GM06990 (cell line): Measurements from ENCODE around the gene CCNJL.

Experiments used
- DNase-seq: peaks from one replicate; pipeline ENCODE4 v3.0.0-alpha.2; 2011; ENCODE audit not compliant: insufficient read length; ENCODE audit errors: extremely low read depth
- H3K27me3 ChIP-seq: replicated peaks from 2 replicates; pipeline ENCODE4 v1.6.0; 2011; ENCODE audit warnings: low read length; ENCODE audit not compliant: control insufficient read depth, insufficient read depth
- H3K36me3 ChIP-seq: 2 replicates; pipeline ENCODE4 v1.5.1; 2011; ENCODE audit warnings: low read length; ENCODE audit not compliant: control insufficient read depth, insufficient read depth
- H3K4me3 ChIP-seq: replicated peaks from 2 replicates; pipeline ENCODE4 v1.5.1; 2011; ENCODE audit warnings: low read depth, mild to moderate bottlenecking, control low read depth, low read length
- TF ChIP-seq, protein P1 (sequence below): IDR thresholded peaks from 2 replicates; pipeline ENCODE4 v1.5.1; 2011; ENCODE audit warnings: low read length, control low read depth, mild to moderate bottlenecking, inconsistent platforms; ENCODE audit not compliant: insufficient read depth, poor library complexity, severe bottlenecking

CCNJL gene

GRCh38 chr5:160266752-160267345 lies 45.5 kb downstream of the CCNJL start:
- TF ChIP-seq, protein P1, sequence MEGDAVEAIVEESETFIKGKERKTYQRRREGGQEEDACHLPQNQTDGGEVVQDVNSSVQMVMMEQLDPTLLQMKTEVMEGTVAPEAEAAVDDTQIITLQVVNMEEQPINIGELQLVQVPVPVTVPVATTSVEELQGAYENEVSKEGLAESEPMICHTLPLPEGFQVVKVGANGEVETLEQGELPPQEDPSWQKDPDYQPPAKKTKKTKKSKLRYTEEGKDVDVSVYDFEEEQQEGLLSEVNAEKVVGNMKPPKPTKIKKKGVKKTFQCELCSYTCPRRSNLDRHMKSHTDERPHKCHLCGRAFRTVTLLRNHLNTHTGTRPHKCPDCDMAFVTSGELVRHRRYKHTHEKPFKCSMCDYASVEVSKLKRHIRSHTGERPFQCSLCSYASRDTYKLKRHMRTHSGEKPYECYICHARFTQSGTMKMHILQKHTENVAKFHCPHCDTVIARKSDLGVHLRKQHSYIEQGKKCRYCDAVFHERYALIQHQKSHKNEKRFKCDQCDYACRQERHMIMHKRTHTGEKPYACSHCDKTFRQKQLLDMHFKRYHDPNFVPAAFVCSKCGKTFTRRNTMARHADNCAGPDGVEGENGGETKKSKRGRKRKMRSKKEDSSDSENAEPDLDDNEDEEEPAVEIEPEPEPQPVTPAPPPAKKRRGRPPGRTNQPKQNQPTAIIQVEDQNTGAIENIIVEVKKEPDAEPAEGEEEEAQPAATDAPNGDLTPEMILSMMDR = no peak
- Histone ChIP-seq H3K36me3 (no peaks in the 10 kb centered on the region), H3K27me3 (no peaks in the 10 kb centered on the region), H3K4me3 (no peak overlapping the region)
- DNase-seq = no peak

DNA sequence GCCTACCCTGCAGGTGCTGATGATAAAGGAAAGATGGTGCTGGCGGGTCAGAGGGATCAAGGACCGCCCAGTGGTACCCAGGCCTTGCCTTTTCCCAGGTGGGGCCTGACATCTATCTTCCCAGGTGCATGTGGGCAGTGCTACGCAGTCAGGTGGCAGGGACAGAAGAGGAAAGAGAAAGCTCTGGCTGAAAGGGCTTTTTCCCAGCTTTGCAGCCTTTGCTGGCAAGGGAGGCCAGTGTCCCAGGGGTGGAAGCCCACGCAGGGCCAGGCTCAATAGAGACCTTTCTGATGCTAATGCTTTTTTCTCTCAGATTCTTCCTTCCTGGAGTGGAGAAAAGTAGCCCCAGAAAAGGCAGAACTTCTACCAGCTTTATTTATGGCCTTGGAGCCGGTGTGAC lies 46.3 kb downstream of the CCNJL start:
- DNase-seq = no peak
- Histone ChIP-seq H3K36me3 (no peaks in the 10 kb centered on the region), H3K4me3 (no peak overlapping the region), H3K27me3 (no peaks in the 10 kb centered on the region)
- TF ChIP-seq, protein P1 = no peak

DNA sequence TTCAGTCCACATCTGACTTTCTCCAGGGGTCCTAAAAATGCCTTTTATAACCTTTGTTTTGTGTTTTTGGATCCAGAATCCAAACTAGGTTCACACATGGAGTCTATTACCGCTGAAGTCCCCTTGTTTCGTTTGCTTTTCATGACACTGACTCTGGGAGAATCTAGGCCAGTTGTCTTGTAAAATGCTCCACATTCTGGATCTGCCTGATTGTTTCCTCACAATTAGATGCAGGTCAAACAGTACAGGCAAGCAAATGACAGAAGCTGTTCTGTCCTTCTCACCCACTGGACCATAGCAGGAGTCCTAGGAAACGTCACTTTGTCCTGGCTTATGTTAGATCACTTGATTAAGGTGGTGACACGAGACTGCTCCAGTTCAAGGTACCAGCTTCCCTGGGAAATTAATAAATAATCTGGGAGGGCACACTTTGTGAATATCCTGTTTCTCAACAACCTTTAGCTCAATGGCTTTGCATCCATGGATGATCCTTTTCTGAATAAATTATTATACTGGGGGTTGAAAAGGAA lies 49.0 kb downstream of the CCNJL start:
- TF ChIP-seq, protein P1 = no peak
- no peak overlapping the region for H3K4me3 ChIP-seq
- H3K36me3 ChIP-seq = no peaks in the 10 kb centered on the region
- no peak for DNase-seq
- no peaks in the 10 kb centered on the region for H3K27me3 ChIP-seq

- H3K36me3 ChIP-seq = no peaks in the 10 kb centered on the region
- TF ChIP-seq, protein P1 = no peak
- H3K27me3 ChIP-seq = no peaks in the 10 kb centered on the region
- H3K4me3 ChIP-seq = no peak overlapping the region
- DNase-seq = no peak
Observed at GRCh38 chr5:160262151-160263074, 50.0 kb downstream of the CCNJL start.

DNA sequence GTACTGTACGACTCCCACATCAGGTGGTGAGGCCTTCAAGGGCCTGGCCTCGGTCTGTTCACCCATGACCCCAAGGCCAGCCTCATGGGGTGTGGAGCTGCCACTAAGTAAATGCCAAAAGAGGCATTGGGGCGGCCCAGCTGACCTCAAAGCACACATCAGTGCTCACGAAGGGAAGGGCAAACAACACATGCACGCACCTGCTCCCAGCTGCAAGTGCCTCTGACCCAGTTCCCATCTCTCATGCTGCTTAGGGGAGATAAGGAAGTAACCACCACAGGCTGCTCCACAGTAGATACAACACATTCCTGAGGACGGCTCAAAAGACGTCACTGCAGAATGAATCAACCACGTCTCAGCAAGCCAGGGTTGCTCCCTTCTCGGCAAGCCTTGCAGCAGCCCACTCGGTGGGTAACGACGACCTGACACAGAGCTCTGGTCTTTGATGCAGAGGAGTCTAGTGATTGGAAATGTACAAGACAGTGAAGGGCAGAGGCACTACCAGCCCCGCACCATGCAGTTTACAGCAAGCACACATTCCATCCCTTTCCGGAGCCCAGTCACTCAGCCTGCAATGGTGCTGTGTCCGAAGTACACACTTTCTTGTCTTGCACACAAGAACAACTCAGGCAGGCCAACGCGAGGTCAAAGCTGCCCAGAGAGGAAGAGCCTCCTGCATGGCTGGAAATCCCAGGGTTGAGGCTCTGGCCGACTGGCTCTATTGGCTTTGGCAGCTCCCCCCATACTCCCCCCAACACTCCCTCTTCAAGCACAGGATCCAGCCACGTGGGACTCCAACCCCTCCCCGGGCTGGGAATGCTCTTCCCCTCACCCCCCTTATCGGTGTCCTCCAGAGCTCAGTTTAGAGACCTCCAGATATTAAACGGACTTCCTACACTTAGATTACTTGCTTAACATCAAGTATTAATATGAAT lies 51.2 kb downstream of the CCNJL start:
- no peak for DNase-seq
- TF ChIP-seq, protein P1 = no peak

More for the DNA sequence above, 51.2 kb downstream of the CCNJL start:
- no peak overlapping the region for H3K4me3 ChIP-seq
- H3K36me3 ChIP-seq = no peaks in the 10 kb centered on the region
- no peaks in the 10 kb centered on the region for H3K27me3 ChIP-seq
